HepG2 (cell line): ENCODE results near the gene BOLL. TPM values are rescaled to one million over a fixed set of nuclear protein-coding genes. Genes with fewer than 3 reads are reported as not detected.
A peak's percentile ranks its signal among the peaks of the same experiment; 100 is the strongest.

Experiments
- JARID2 ChIP-seq: sonication (generic); formaldehyde crosslinking; IDR thresholded peaks from 2 replicates; pipeline ENCODE4 v1.8.1; 2023; ENCODE audit warnings: missing genetic modification reagents, inconsistent platforms; ENCODE audit not compliant: insufficient replicate concordance
- LBX2 ChIP-seq: sonication (generic); formaldehyde crosslinking; IDR thresholded peaks from 2 replicates; pipeline ENCODE4 v1.5.0; 2020; ENCODE audit warnings: missing genetic modification reagents, mild to moderate bottlenecking, borderline replicate concordance
- NRL ChIP-seq: sonication (generic); formaldehyde crosslinking; IDR thresholded peaks from 2 replicates; pipeline ENCODE4 v1.5.0; 2020; ENCODE audit warnings: missing genetic modification reagents, mild to moderate bottlenecking, moderate library complexity, borderline replicate concordance
- PHF21A ChIP-seq: sonication (generic); formaldehyde crosslinking; IDR thresholded peaks from 2 replicates; pipeline ENCODE4 v1.5.0; 2020; ENCODE audit warnings: mild to moderate bottlenecking, missing genetic modification reagents
- SAP130 ChIP-seq: IDR thresholded peaks from 2 replicates; pipeline ENCODE4 v1.6.1; 2016; ENCODE audit warnings: low read depth
- SETDB1 ChIP-seq: sonication (generic); formaldehyde crosslinking; IDR thresholded peaks from 2 replicates; pipeline ENCODE4 v1.5.1; 2020; ENCODE audit warnings: missing genetic modification reagents, mild to moderate bottlenecking, borderline replicate concordance
- ZBTB10 ChIP-seq: sonication (generic); formaldehyde crosslinking; IDR thresholded peaks from 2 replicates; pipeline ENCODE4 v1.4.0; 2020; ENCODE audit warnings: missing genetic modification reagents, borderline replicate concordance
- ZBTB40 ChIP-seq, 2 experiments: fragments of 450-650 bp in 1 of 2; sonication (generic) in 1 of 2; formaldehyde crosslinking in 1 of 2; IDR thresholded peaks; 2 replicates each; pipeline versions ENCODE4 v1.6.1 to v1.8.0; 2016 to 2022; ENCODE audit warnings: antibody characterized with exemption in 1 of 2, mild to moderate bottlenecking in 1 of 2, missing genetic modification reagents in 1 of 2
- ZFYVE20 ChIP-seq: sonication (generic); formaldehyde crosslinking; IDR thresholded peaks from 2 replicates; pipeline ENCODE4 v1.8.0; 2023; ENCODE audit warnings: low read depth, mild to moderate bottlenecking, moderate library complexity, missing genetic modification reagents, borderline replicate concordance
- ZNF446 ChIP-seq: sonication (generic); formaldehyde crosslinking; IDR thresholded peaks from 2 replicates; pipeline ENCODE4 v1.5.0; 2020; ENCODE audit warnings: mild to moderate bottlenecking, missing genetic modification reagents
- ZNF615 ChIP-seq: sonication (generic); formaldehyde crosslinking; IDR thresholded peaks from 2 replicates; pipeline ENCODE4 v1.5.0; 2020; ENCODE audit warnings: mild to moderate bottlenecking, missing genetic modification reagents, borderline replicate concordance
- ZNF639 ChIP-seq: conservative IDR thresholded peaks from 2 replicates; pipeline ENCODE4 v1.6.1; 2018; ENCODE audit warnings: missing genetic modification reagents
- ZNF7 ChIP-seq: IDR thresholded peaks from 2 replicates; pipeline ENCODE4 v1.6.1; 2016; ENCODE audit warnings: missing biosample characterization, missing genetic modification reagents
- ZNF879 ChIP-seq: sonication (generic); formaldehyde crosslinking; IDR thresholded peaks from 2 replicates; pipeline ENCODE4 v1.8.1; 2023; ENCODE audit warnings: missing genetic modification reagents
- polyA plus RNA-seq, 8 experiments: library from polyadenylated mRNA; depleted of rRNA in 3 of 8; stranded (reverse) in 7 of 8; unstranded in 1 of 8; fragments of >200 nt; fragmentation: Illumina TruSeq in 4 of 8; extraction: Trizol in 4 of 8; gene quantifications; 2 replicates each; pipeline versions ENCODE4 v1.2.1 to v1.2.3, GENCODE V29; 2011 to 2016; ENCODE audit warnings: low read depth in 4 of 8, missing spikeins in 1 of 8, mixed read lengths in 1 of 8; ENCODE audit not compliant: insufficient read depth in 1 of 8
- total RNA-seq, 5 experiments: library from RNA; depleted of rRNA; stranded (reverse); fragments of >200 nt; fragmentation: Illumina TruSeq; extraction: Trizol; gene quantifications; 2 replicates each; pipeline ENCODE4 v1.2.3, GENCODE V29; 2016; ENCODE audit warnings: low read depth in 1 of 5

BOLL gene
- total and polyA plus RNA-seq, 2 of the 13 experiments (the other 11 are each of a cell fraction or from before 2014, with no cell fraction given), result not detected

- TF ChIP-seq ZBTB40 (IDR thresholded peaks at IDR 0.05) (no peak), ZBTB40 (CRISPR knock-in tag; IDR thresholded peaks at IDR 0.05) (peak; percentile 77), NRL (CRISPR knock-in tag) (peak; percentile 91), ZNF446 (no peak; the same call in 1 of the 2 replicates), ZNF639 (CRISPR knock-in tag) (no peak; the same call in 1 of the 2 replicates), PHF21A (CRISPR knock-in tag) (peak; percentile 45; the same call in 1 of the 2 replicates), ZFYVE20 (CRISPR knock-in tag) (0 out of 2 replicates have a peak, but pooled peaks have one; percentile 41), ZBTB10 (CRISPR knock-in tag) (no peak), ZNF615 (CRISPR knock-in tag) (no peak), JARID2 (CRISPR knock-in tag) (no peak), ZNF879 (CRISPR knock-in tag) (no peak), ZNF7 (CRISPR knock-in tag) (no peak), LBX2 (CRISPR knock-in tag) (peak; percentile 64; the same call in 1 of the 2 replicates), SETDB1 (CRISPR knock-in tag) (no peak), SAP130 (CRISPR knock-in tag) (peak; percentile 99)
Measured at GRCh38 chr2:197705121-197705911, 79.8 kb downstream of the BOLL start, which contains the start of gene MARS2 (continued).
